ENCODE results near the gene TPSG1.

Gene TPSG1

DNA sequence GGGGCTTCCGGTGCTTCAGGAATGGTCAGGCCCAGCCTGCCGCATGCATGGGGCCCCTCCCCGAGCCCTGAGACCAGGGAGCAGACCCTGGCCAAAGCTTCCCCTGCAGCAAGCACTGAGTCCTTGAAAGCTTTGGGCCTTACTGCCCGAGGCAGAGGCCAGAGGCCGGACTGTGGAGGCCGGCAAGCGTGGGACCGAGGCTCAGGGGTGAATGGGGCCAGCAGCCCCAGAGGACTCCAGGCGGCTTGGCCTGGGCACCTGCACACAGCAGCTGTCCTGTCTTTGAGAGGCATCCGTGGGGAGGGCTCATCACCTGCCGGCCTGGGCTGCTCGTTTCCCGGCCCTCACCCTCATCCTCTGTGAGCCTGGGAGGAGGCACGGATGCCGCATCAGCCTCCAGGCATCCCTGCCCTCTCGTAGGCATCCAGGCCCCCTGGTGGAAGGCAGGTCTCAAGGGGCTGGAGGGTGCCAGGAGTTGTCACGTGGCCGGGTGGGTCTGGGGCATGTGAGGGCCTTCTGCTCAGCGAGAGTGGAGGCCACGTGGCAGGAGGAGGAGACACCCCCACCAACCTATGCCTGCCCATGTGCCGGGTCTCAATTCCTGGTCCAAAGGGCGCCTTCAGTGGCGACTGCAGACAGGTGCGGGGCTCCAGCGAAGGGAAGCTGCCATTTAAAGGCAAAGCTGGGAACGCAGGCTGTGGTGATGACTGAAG is 40.8 kb downstream of the TPSG1 start:
- in situ Hi-C loops (cut with MboI; ENCODE audit: low pct_unique_long_range_greater_than_20kb, low sequenced_read_pairs), result no loop called here
- DNase-seq, result no peak

DNA sequence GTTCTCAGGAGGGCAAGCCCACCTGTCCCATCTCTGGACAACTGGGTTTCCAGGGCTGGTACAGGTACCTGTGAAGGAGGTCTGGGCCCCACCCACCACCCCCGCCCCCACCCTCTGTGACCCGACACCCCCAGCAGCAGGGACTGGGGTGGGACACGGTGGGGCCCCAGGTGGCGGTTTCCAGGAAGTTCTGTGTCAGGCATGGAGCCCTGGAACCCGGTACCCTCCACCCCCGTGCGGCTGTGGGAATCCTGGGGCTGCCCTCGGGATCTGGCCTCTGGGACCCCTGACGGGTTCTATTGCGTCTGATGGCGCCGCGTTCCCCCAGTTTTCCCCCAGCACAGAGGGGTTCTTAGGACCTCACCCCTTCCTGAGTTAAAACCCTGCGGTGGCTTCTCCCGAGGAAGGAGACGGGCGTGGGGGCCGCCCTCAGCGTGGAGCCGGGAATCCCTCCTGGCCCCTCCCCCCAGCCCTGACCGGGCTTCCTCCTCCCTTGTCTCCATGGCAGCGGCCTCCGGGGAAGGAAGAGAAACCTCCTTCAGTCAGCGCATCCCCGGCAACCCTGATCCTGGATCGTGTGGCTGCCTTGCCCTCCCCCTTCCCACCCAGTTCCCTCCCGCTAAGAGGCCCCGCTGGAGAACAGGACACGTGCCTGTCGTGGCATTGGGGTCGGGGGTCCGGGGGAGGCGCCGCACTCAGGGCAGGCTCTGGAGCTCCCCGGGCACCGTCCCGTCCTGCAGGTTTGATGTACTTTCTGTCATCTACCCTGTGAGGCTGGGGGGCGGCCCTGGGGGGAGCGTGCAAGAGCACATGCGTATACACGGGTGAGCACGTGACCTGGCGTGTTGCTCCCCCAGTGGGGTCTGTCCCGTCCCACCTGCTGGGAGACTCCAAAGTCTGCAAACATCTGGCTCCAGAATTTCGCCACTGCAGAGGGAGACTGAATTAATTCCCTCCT is 41.8 kb downstream of the TPSG1 start:
- DNase-seq, result no peak
- in situ Hi-C loops (cut with MboI; ENCODE audit: low pct_unique_long_range_greater_than_20kb, low sequenced_read_pairs), result no loop called here

DNA sequence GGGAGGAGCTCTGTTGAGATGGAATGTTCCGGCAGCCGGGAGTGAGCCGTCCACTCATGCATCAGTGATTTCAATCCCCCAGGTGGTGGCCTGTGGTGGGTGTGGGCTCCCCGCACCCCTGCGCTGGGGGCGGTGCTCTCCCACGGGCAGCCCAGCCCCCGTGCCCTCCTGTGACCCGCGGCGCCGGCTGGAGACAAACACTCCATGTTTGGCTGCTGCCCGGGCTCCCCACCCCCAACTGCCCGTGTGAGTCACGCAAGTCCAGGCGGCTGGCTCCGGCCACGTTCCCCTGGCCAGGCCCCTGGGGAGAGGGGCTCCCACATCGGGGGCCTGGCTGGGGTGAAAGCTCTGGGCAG is 42.8 kb downstream of the TPSG1 start:
- DNase-seq, result no peak
- in situ Hi-C loops (cut with MboI; ENCODE audit: low pct_unique_long_range_greater_than_20kb, low sequenced_read_pairs), result no loop called here

DNA sequence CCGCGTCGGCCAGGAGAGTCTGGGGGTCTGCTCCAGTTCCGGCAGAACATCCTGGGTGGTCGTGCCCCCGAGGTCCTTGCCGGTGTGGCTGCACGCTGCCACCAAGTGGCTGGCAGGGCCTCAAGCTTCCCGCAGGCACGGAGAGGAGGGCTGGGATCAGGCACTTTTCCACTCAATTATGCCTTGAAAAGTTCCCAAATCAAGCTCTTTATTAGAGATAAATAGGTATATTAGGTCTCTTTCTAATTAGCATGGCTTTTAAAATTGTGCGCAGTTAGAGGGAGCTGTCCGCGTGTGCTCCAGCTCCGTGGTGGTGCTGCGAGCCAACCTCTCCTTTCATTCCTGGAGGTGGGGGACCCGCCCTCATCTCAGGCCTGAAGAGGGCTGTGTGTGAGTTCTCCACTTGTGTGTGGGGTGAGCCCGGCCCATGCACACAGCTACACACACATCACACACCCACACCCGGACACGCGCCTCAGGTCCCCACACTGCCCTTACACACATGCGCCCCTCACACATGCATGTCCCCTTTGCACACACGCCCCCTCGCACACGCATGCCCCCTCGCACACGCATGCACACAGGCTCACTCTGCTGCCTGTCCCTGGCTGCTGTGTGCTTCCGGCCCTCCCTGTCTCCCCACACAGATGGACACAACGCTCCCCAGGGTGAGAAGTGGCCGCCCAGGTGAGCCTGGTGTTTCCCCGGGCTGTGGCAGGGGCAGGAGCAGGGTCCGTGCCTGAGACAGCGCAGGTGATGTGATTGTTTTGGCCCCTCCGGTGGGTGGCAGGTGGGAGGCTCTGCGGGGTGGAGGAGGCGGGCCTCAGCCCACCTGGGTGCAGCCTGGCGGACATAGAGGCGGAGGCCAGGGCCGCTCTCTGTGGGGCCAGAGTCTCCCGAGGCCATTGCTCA is 43.4 kb downstream of the TPSG1 start:
- in situ Hi-C loops (cut with MboI; ENCODE audit: low pct_unique_long_range_greater_than_20kb, low sequenced_read_pairs), result no loop called here

DNA sequence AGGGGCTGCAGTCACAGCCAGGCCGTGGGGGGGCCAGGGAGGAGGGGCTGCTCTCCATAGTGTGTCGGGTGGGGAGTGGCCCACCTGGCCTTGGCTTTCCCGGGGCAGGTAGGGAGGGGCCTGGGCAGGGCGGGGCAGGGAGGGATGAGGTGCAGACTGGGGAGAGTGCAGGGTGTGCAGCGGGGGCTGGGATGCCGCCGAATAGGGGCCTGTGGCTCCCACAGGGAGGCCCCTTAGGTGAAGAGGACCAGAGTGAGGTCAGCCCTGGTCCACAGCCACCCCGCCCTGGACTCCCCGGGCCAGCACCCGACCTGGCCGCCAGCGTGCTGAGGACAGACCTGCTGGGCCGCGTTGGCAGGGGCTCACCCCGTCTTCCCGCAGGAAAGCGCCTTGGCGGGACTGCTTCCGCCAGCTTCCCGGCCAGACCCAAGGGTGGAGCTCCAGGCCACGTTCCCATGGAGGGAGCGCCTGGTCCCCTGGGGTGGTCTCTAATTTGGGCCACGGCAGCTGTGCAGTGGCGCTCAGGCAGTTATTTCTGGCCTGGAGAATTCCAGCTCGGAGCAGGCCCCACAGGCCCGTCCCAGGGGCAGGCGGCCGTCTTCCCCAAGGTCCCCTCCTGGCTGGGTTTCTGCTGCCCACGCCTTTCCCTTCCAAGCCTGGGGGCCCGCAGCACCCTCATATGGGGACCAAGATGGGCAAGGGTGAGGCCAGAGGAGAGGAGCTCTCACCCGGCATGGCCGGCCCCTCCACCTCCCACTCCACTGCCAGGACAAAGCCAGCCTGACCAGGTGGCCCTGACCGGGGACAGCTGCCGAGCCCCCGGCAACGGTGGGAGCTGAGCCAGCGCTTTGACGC is 44.3 kb downstream of the TPSG1 start:
- in situ Hi-C loops (cut with MboI; ENCODE audit: low pct_unique_long_range_greater_than_20kb, low sequenced_read_pairs), result no loop called here
- no peak for DNase-seq

More for the DNA sequence above, 43.4 kb downstream of the TPSG1 start:
- no peak for DNase-seq

DNA sequence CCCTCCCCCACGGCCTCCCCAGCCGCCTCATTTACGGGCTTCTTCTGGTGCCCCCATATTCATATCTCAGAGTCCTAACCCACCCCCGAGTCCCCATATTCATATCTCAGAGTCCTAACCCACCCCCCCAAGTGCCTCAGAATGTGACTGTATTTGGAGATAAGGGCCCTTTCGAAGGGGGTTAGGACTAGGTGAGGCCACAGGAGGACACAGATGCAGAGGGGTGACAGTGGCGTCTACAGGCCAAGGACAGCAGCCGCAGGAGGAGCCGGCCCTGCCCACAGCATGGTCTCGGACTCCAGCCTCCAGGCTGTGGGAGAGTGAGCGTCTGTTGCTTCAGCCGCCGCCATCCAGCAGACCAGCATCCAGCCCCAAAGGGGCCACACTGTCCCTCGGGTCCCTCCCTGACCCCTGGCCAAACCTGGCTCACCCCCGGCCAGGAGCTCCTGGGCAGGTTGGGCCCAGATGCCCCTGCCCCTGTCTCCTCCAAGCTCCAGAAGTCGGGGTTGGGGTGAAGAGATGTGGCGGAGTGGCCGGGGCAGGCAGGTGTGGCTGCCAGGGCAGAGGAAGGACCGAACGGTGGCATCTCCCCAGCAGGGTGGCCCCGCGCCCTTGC is 46.7 kb downstream of the TPSG1 start:
- in situ Hi-C loops (cut with MboI; ENCODE audit: low pct_unique_long_range_greater_than_20kb, low sequenced_read_pairs), result no loop called here
- DNase-seq, result no peak

DNA sequence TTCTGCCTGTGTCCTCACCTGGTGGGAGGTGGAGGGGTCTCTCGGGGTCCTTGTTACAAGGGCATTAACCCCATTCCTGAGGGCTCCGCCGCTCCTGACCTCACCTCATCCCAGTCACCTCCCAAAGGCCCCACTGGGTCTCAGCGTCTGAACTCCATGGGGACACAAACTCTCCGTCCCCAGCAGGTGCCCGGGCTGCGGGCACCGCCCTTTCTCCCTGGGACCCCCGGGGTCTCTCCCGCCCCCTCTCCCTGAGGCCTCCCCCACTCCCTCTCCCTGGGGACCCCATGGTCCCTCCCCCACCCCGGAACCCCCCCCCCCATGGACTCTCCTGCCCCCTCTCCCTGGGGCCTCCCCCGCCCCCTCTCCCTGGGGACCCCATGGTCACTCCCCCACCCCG is 47.3 kb downstream of the TPSG1 start:
- in situ Hi-C loops (cut with MboI; ENCODE audit: low pct_unique_long_range_greater_than_20kb, low sequenced_read_pairs), result no loop called here
- DNase-seq, result no peak

- DNase-seq, result no peak
- in situ Hi-C loops (cut with MboI; ENCODE audit: low pct_unique_long_range_greater_than_20kb, low sequenced_read_pairs), result no loop called here
These were observed 48.0 kb downstream of the TPSG1 start for GRCh38 chr16:1177053-1177452.

GRCh38 chr16:1176280-1176897 is 48.7 kb downstream of the TPSG1 start:
- in situ Hi-C loops (cut with MboI; ENCODE audit: low pct_unique_long_range_greater_than_20kb, low sequenced_read_pairs), result no loop called here
- DNase-seq, result no peak

- no peak for DNase-seq
- in situ Hi-C loops (cut with MboI; ENCODE audit: low pct_unique_long_range_greater_than_20kb, low sequenced_read_pairs), result no loop called here
These were observed 49.3 kb downstream of the TPSG1 start for GRCh38 chr16:1175566-1176279.

- DNase-seq, result no peak
- in situ Hi-C loops (cut with MboI; ENCODE audit: low pct_unique_long_range_greater_than_20kb, low sequenced_read_pairs), result no loop called here
These were observed 50.4 kb downstream of the TPSG1 start for GRCh38 chr16:1174477-1175357.

GRCh38 chr16:1173788-1174451 is 51.1 kb downstream of the TPSG1 start:
- in situ Hi-C loops (cut with MboI; ENCODE audit: low pct_unique_long_range_greater_than_20kb, low sequenced_read_pairs), result no loop called here
- DNase-seq, result no peak

- in situ Hi-C loops (cut with MboI; ENCODE audit: low pct_unique_long_range_greater_than_20kb, low sequenced_read_pairs), result no loop called here
- no peak for DNase-seq
These were observed 52.4 kb downstream of the TPSG1 start for GRCh38 chr16:1172651-1173050.

DNA sequence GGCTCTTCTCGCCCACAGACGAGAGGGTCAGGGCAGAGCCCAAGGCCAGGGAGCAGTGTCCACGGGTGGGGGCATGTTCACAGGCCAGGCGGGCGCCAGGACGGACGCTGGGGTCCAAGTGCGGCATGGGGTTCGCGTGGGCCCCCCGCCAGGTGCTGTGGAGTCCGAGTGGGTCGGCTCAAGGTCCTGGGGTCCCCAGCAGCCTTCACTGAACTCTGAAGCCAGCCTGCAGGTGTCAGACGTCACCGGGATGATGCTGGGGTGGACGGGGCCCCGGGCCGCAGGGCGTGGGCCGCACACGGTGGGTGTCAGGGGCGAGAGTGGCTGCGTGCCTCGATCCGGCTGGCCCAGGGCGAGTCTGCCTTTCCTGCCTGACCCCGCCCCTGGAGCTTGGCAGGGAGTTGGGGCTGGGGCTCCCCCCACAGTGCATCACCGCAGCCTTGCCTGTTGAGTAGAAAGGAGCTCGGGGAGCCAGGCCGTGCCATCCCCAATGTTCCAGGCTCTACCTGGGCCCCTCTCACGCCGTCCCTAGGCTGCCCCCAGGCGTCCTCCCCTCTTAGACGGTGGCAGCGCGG is 53.1 kb downstream of the TPSG1 start:
- in situ Hi-C loops (cut with MboI; ENCODE audit: low pct_unique_long_range_greater_than_20kb, low sequenced_read_pairs), result no loop called here
- DNase-seq, result no peak
